Nephron (organoid): ENCODE results near the gene UBE2E3.

Source experiments
- H3K27ac Mint-ChIP-seq, 3 experiments: 2 replicates each; pipeline ENCODE4 v1.8.0; 2020; ENCODE audit warnings: mixed read lengths in 3 of 3, mild to moderate bottlenecking in 2 of 3, moderate library complexity in 1 of 3
- H3K27me3 Mint-ChIP-seq: 2 replicates; pipeline ENCODE4 v1.8.0; 2021; ENCODE audit warnings: low read depth, mild to moderate bottlenecking, moderate library complexity, mixed read lengths
- H3K36me3 Mint-ChIP-seq: 2 replicates; pipeline ENCODE4 v1.8.0; 2020; ENCODE audit warnings: low read depth, mixed read lengths
- H3K4me1 Mint-ChIP-seq: 2 replicates; pipeline ENCODE4 v1.8.0; 2020; ENCODE audit warnings: mixed read lengths
- H3K4me3 Mint-ChIP-seq, 3 experiments: 2 replicates each; pipeline ENCODE4 v1.8.0; 2020; ENCODE audit warnings: mild to moderate bottlenecking in 3 of 3, mixed read lengths in 3 of 3, moderate library complexity in 2 of 3
- H3K9me3 Mint-ChIP-seq: 2 replicates; pipeline ENCODE4 v1.8.0; 2020; ENCODE audit warnings: mixed read lengths
- TF ChIP-seq, protein P1 (sequence below), 3 experiments: fragments of 200-600 bp; sonication (generic); IDR thresholded peaks; one replicate each; pipeline ENCODE4 v1.5.0; 2021; ENCODE audit warnings: antibody characterized with exemption in 3 of 3; ENCODE audit not compliant: unreplicated experiment in 3 of 3

Gene UBE2E3

DNA sequence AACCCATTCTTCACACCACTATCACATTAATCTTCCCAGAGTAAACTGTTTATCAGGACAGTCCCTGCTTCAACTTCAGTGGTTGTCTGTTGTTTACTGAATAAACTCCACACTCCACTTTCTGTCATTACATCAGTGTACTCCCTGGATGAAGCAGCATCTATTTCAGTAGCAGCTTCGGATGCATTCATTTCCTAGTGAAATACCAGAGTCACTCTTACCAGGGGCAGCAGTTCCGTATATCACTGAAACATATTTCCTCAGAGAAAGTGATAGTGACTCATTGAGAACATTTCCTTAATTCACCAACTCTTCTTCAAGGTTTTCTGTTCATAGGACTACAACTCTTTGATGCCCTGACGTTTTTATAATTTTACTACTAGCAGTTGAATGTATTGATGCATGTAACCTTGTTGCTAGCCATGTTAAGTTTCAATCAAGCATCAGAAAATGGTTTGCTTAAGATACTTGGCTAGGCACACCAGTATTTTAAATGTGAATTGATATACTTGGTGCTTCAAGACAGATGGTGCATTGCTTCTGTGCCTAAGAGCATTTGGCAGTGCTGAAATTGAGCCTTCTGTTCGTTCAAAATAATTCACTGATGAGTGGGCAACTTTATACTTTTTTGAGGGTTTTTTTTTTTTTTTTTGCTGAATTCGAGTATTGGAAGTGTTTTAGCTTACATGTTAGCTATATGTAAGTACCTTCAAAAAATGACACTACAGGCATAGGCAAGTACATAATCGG is 92.3 kb downstream of the UBE2E3 start:
- no peaks in the 10 kb centered on the region for H3K9me3 Mint-ChIP-seq
- H3K27me3 Mint-ChIP-seq, result no peaks in the 10 kb centered on the region
- H3K27ac Mint-ChIP-seq, result no peak overlapping the region
- H3K36me3 Mint-ChIP-seq, result no peaks in the 10 kb centered on the region
- H3K4me1 Mint-ChIP-seq, result peaks cover 9% of the 10 kb centered on the region
- H3K4me3 Mint-ChIP-seq, result no peak overlapping the region
- TF ChIP-seq, protein P1, sequence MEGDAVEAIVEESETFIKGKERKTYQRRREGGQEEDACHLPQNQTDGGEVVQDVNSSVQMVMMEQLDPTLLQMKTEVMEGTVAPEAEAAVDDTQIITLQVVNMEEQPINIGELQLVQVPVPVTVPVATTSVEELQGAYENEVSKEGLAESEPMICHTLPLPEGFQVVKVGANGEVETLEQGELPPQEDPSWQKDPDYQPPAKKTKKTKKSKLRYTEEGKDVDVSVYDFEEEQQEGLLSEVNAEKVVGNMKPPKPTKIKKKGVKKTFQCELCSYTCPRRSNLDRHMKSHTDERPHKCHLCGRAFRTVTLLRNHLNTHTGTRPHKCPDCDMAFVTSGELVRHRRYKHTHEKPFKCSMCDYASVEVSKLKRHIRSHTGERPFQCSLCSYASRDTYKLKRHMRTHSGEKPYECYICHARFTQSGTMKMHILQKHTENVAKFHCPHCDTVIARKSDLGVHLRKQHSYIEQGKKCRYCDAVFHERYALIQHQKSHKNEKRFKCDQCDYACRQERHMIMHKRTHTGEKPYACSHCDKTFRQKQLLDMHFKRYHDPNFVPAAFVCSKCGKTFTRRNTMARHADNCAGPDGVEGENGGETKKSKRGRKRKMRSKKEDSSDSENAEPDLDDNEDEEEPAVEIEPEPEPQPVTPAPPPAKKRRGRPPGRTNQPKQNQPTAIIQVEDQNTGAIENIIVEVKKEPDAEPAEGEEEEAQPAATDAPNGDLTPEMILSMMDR (IDR thresholded peaks at IDR 0.05; ENCODE audit: unreplicated experiment in 3 of 3), result no peak

DNA sequence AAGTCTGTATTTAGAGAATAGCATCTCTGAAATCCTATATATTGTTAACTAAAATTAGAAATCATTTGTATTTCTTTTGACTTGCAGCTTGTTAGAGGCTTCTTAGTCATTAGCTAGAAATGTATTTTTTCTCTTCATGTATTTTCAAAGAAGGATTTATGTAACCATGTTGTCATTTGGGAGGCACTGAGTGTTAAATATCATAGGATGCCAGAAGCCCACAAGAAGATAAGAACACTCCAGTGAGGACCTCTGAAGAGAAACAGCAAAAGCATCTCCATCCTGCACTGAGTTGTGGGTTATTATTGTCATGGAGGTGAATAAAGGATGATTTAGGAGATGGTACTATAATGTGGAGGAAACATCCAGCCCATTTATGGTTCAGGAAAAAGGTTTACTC is 93.5 kb downstream of the UBE2E3 start:
- Mint-ChIP-seq H3K4me3 (no peak overlapping the region), H3K27ac (no peak overlapping the region), H3K4me1 (peaks cover 9% of the 10 kb centered on the region), H3K27me3 (no peaks in the 10 kb centered on the region), H3K9me3 (no peaks in the 10 kb centered on the region), H3K36me3 (no peaks in the 10 kb centered on the region)
- TF ChIP-seq, protein P1 (IDR thresholded peaks at IDR 0.05; ENCODE audit: unreplicated experiment in 3 of 3), result no peak

DNA sequence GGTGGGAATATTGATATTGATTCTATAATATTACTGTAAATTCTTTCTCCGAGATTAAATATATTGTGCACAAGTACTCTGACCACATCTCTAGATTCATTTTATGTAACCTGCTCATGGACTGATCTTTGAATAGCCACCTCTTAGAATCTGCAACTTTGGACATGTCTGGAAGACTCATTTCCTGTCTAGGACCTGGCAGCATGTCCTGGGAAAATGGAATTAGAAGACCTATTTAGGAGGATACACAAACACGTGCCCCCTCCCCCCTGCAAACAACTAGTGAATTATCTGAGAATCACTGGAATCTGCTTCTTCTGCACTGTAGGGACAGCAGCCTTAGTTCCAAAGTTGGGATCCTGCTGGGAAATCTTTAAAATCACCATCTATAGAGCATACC is 94.1 kb downstream of the UBE2E3 start:
- Mint-ChIP-seq H3K9me3 (no peaks in the 10 kb centered on the region), H3K4me1 (peaks cover 11% of the 10 kb centered on the region), H3K27ac (no peak overlapping the region), H3K4me3 (no peak overlapping the region), H3K36me3 (no peaks in the 10 kb centered on the region), H3K27me3 (no peaks in the 10 kb centered on the region)
- TF ChIP-seq, protein P1 (IDR thresholded peaks at IDR 0.05; ENCODE audit: unreplicated experiment in 3 of 3), result no peak

DNA sequence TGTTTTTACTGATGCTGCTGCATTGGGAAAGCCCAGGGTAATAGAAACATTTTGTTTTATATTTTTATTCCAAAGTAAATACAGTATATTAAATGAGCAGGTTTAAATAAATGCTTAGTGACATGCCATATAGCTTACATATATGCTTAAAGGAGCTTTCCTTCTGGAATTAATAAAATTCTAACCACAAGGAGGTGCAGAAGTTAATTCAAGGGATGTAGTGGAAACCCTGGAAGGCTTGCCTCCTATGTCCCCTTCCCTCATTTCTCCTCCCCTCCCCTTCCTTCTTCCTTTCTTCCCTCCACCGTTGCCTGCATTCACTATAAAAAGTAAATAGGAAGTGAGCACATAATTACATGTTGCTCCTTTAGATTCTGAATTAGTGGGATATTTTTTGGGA is 96.3 kb downstream of the UBE2E3 start:
- no peaks in the 10 kb centered on the region for H3K36me3 Mint-ChIP-seq
- no peaks in the 10 kb centered on the region for H3K27me3 Mint-ChIP-seq
- TF ChIP-seq, protein P1 (IDR thresholded peaks at IDR 0.05; ENCODE audit: unreplicated experiment in 3 of 3), result no peak
- H3K9me3 Mint-ChIP-seq, result no peaks in the 10 kb centered on the region
- no peak overlapping the region for H3K4me3 Mint-ChIP-seq
- H3K27ac Mint-ChIP-seq, result no peak overlapping the region
- peaks cover 24% of the 10 kb centered on the region for H3K4me1 Mint-ChIP-seq

DNA sequence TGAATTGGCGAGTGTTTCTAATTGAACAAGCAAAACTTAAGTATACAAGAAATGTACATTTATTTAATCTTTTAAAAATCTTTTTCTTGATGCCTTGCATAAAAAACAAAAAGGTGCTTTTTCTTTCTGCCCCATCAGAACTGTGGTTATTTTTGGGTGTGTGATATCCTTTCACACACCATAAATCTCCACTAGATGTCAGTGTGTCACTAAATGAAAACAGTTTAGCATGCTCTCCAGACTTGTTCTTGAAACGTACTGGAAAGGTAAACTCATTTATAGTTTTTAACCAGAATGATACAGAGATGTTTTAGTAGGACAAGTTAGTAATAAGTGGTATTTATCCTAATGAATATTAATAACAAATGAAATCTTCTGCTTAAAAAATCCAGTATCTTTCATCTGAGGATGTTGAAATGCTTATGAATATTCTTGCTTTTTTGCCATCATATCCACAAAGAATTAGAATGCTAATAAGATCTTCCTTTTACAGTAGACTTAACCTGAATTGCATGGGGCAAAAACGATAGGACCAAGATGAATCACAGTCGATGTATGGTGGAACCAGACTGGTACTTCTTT is 96.8 kb downstream of the UBE2E3 start:
- Mint-ChIP-seq H3K27ac (no peak overlapping the region), H3K36me3 (no peaks in the 10 kb centered on the region), H3K9me3 (no peaks in the 10 kb centered on the region), H3K4me1 (peaks cover 22% of the 10 kb centered on the region), H3K27me3 (no peaks in the 10 kb centered on the region), H3K4me3 (no peak overlapping the region)
- TF ChIP-seq, protein P1 (IDR thresholded peaks at IDR 0.05; ENCODE audit: unreplicated experiment in 3 of 3), result peak; percentile 65 to 77 (median 68)

DNA sequence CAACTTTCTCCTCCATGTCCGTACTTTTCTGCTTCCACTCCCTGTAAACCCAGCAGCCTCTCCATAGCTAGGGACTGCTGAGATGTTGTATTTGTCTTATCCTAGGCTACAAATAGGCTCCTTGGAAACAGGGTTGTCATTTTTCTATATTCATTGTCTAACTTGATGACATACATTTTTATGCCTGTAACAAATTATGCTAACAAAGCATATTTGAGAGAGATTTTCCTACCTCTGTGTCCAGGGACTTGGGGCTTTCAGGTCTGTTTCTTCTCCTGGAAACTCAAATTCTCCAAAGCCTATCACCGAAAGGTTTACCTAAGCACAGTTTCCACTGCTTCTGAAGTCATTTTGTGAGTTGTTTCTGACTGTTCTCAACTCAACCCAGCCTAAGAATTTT is 102.7 kb downstream of the UBE2E3 start:
- Mint-ChIP-seq H3K4me1 (peaks cover 14% of the 10 kb centered on the region), H3K9me3 (no peaks in the 10 kb centered on the region), H3K27ac (no peak overlapping the region), H3K4me3 (no peak overlapping the region), H3K36me3 (no peaks in the 10 kb centered on the region), H3K27me3 (no peaks in the 10 kb centered on the region)
- TF ChIP-seq, protein P1 (IDR thresholded peaks at IDR 0.05; ENCODE audit: unreplicated experiment in 3 of 3), result no peak
